ENCODE results near the gene WNT10A.
"Not testable (repeated sequence)": the region's sequence is repeated elsewhere in the genome, so short reads cannot be mapped to it uniquely, and the experiment has no call there.

Gene WNT10A

GRCh38 chr2:218925434-218925833 is 44.8 kb downstream of the WNT10A start:
- Histone ChIP-seq H3K4me1 (ENCODE audit: control insufficient read depth in 1 of 2, insufficient read depth in 2 of 2, low read length in 2 of 2) (no peaks in the 10 kb centered on the region), H4K91ac (ENCODE audit: low read depth, low read length) (no peak overlapping the region), H3K23ac (ENCODE audit: low read length) (no peak overlapping the region), H3K14ac (ENCODE audit: low read length) (no peak overlapping the region), H3K27ac (ENCODE audit: low read depth, low read length) (no peak overlapping the region), H4K8ac (ENCODE audit: low read depth, low read length) (no peak overlapping the region), H2BK12ac (ENCODE audit: low read length) (no peak overlapping the region), H3K9ac (ENCODE audit: low read length) (no peak overlapping the region), H3K27me3 (ENCODE audit: insufficient read depth, low read length) (no peaks in the 10 kb centered on the region), H3K4me3 (ENCODE audit: low read depth, low read length) (no peak overlapping the region), H3K4me2 (ENCODE audit: low read length) (no peak overlapping the region), H2BK5ac (ENCODE audit: low read depth, low read length, poor library complexity) (no peak overlapping the region), H3K79me1 (ENCODE audit: low read length) (no peaks in the 10 kb centered on the region), H3K79me2 (ENCODE audit: control insufficient read depth, insufficient read depth, low read length, poor library complexity) (no peaks in the 10 kb centered on the region), H2AK5ac (ENCODE audit: low read length) (no peak overlapping the region), H4K12ac (ENCODE audit: low read depth, low read length) (no peak overlapping the region), H3K18ac (ENCODE audit: low read length) (no peak overlapping the region), H2AFZ (ENCODE audit: insufficient read depth, low read length, poor library complexity) (no peak overlapping the region), H2BK120ac (ENCODE audit: insufficient read depth, low read length, poor library complexity) (no peak overlapping the region), H3K36me3 (ENCODE audit: control insufficient read depth in 1 of 2, insufficient read depth in 2 of 2, low read length in 2 of 2) (no peaks in the 10 kb centered on the region), H3K9me3 (ENCODE audit: insufficient read depth, low read depth, low read length) (peaks cover 13% of the 10 kb centered on the region), H3K4ac (ENCODE audit: low read depth, low read length) (no peak overlapping the region)
- DNase-seq = no peak
- no CpG with 5 or more reads among the region's 2 CpGs for WGBS (ENCODE audit: extremely low coverage, insufficient coverage, insufficient read length)

- Histone ChIP-seq H3K36me3 (ENCODE audit: control insufficient read depth in 1 of 2, insufficient read depth in 2 of 2, low read length in 2 of 2) (no peaks in the 10 kb centered on the region), H2BK12ac (ENCODE audit: low read length) (no peak overlapping the region), H4K8ac (ENCODE audit: low read depth, low read length) (no peak overlapping the region), H3K14ac (ENCODE audit: low read length) (no peak overlapping the region), H3K27ac (ENCODE audit: low read depth, low read length) (no peak overlapping the region), H2AK5ac (ENCODE audit: low read length) (no peak overlapping the region), H3K23ac (ENCODE audit: low read length) (no peak overlapping the region), H3K9ac (ENCODE audit: low read length) (no peak overlapping the region), H3K4me1 (ENCODE audit: control insufficient read depth in 1 of 2, insufficient read depth in 2 of 2, low read length in 2 of 2) (no peaks in the 10 kb centered on the region), H3K79me2 (ENCODE audit: control insufficient read depth, insufficient read depth, low read length, poor library complexity) (no peaks in the 10 kb centered on the region), H2BK5ac (ENCODE audit: low read depth, low read length, poor library complexity) (no peak overlapping the region), H3K4ac (ENCODE audit: low read depth, low read length) (no peak overlapping the region), H2AFZ (ENCODE audit: insufficient read depth, low read length, poor library complexity) (no peak overlapping the region), H3K4me3 (ENCODE audit: low read depth, low read length) (no peak overlapping the region), H4K91ac (ENCODE audit: low read depth, low read length) (no peak overlapping the region), H3K18ac (ENCODE audit: low read length) (no peak overlapping the region), H3K79me1 (ENCODE audit: low read length) (no peaks in the 10 kb centered on the region), H3K27me3 (ENCODE audit: insufficient read depth, low read length) (no peaks in the 10 kb centered on the region), H3K4me2 (ENCODE audit: low read length) (no peak overlapping the region), H2BK120ac (ENCODE audit: insufficient read depth, low read length, poor library complexity) (no peak overlapping the region), H4K12ac (ENCODE audit: low read depth, low read length) (no peak overlapping the region), H3K9me3 (ENCODE audit: insufficient read depth, low read depth, low read length) (peaks cover 14% of the 10 kb centered on the region)
- DNase-seq = no peak
- WGBS (ENCODE audit: extremely low coverage, insufficient coverage, insufficient read length) = no CpG with 5 or more reads among the region's 2 CpGs
These were observed 46.8 kb downstream of the WNT10A start for GRCh38 chr2:218927422-218927821.

GRCh38 chr2:218927876-218928275 is 47.2 kb downstream of the WNT10A start:
- Histone ChIP-seq H4K12ac (ENCODE audit: low read depth, low read length) (no peak overlapping the region), H3K4me1 (ENCODE audit: control insufficient read depth in 1 of 2, insufficient read depth in 2 of 2, low read length in 2 of 2) (no peaks in the 10 kb centered on the region)

GRCh38 chr2:218930488-218930887 is 49.8 kb downstream of the WNT10A start:
- H3K4me1 ChIP-seq (ENCODE audit: control insufficient read depth in 1 of 2, insufficient read depth in 2 of 2, low read length in 2 of 2); H4K12ac ChIP-seq (ENCODE audit: low read depth, low read length); H3K9me3 ChIP-seq (ENCODE audit: insufficient read depth, low read depth, low read length); H3K4ac ChIP-seq (ENCODE audit: low read depth, low read length); H2BK12ac ChIP-seq (ENCODE audit: low read length); H3K9ac ChIP-seq (ENCODE audit: low read length); H3K79me1 ChIP-seq (ENCODE audit: low read length); H2BK5ac ChIP-seq (ENCODE audit: low read depth, low read length, poor library complexity); H2AK5ac ChIP-seq (ENCODE audit: low read length); H3K27me3 ChIP-seq (ENCODE audit: insufficient read depth, low read length); H2AFZ ChIP-seq (ENCODE audit: insufficient read depth, low read length, poor library complexity); H3K4me3 ChIP-seq (ENCODE audit: low read depth, low read length); H2BK120ac ChIP-seq (ENCODE audit: insufficient read depth, low read length, poor library complexity); H4K91ac ChIP-seq (ENCODE audit: low read depth, low read length); H3K36me3 ChIP-seq (ENCODE audit: control insufficient read depth in 1 of 2, insufficient read depth in 2 of 2, low read length in 2 of 2); H3K79me2 ChIP-seq (ENCODE audit: control insufficient read depth, insufficient read depth, low read length, poor library complexity); H3K23ac ChIP-seq (ENCODE audit: low read length); H3K14ac ChIP-seq (ENCODE audit: low read length); H3K27ac ChIP-seq (ENCODE audit: low read depth, low read length); H4K8ac ChIP-seq (ENCODE audit: low read depth, low read length); DNase-seq; H3K4me2 ChIP-seq (ENCODE audit: low read length); H3K18ac ChIP-seq (ENCODE audit: low read length): not testable (repeated sequence)
- WGBS (ENCODE audit: extremely low coverage, insufficient coverage, insufficient read length) = no CpG with 5 or more reads among the region's 10 CpGs

More at GRCh38 chr2:218927876-218928275, 47.2 kb downstream of the WNT10A start:
- no peak overlapping the region for H3K4me2 ChIP-seq (ENCODE audit: low read length)
- no peak overlapping the region for H2BK120ac ChIP-seq (ENCODE audit: insufficient read depth, low read length, poor library complexity)
- H3K4me3 ChIP-seq (ENCODE audit: low read depth, low read length) = no peak overlapping the region
- H3K23ac ChIP-seq (ENCODE audit: low read length) = no peak overlapping the region
- no peak overlapping the region for H2BK5ac ChIP-seq (ENCODE audit: low read depth, low read length, poor library complexity)
- H3K9ac ChIP-seq (ENCODE audit: low read length) = no peak overlapping the region
- peaks cover 12% of the 10 kb centered on the region for H3K9me3 ChIP-seq (ENCODE audit: insufficient read depth, low read depth, low read length)
- H3K18ac ChIP-seq (ENCODE audit: low read length) = no peak overlapping the region
- no peak overlapping the region for H3K4ac ChIP-seq (ENCODE audit: low read depth, low read length)
- no peaks in the 10 kb centered on the region for H3K27me3 ChIP-seq (ENCODE audit: insufficient read depth, low read length)
- no peak overlapping the region for H2AFZ ChIP-seq (ENCODE audit: insufficient read depth, low read length, poor library complexity)
- H2BK12ac ChIP-seq (ENCODE audit: low read length) = no peak overlapping the region
- DNase-seq = no peak
- H3K27ac ChIP-seq (ENCODE audit: low read depth, low read length) = no peak overlapping the region
- no peaks in the 10 kb centered on the region for H3K79me1 ChIP-seq (ENCODE audit: low read length)
- no peak overlapping the region for H4K91ac ChIP-seq (ENCODE audit: low read depth, low read length)
- no peaks in the 10 kb centered on the region for H3K79me2 ChIP-seq (ENCODE audit: control insufficient read depth, insufficient read depth, low read length, poor library complexity)
- no peaks in the 10 kb centered on the region for H3K36me3 ChIP-seq (ENCODE audit: control insufficient read depth in 1 of 2, insufficient read depth in 2 of 2, low read length in 2 of 2)
- no CpG with 5 or more reads among the region's 4 CpGs for WGBS (ENCODE audit: extremely low coverage, insufficient coverage, insufficient read length)
- H4K8ac ChIP-seq (ENCODE audit: low read depth, low read length) = no peak overlapping the region
- no peak overlapping the region for H2AK5ac ChIP-seq (ENCODE audit: low read length)
- no peak overlapping the region for H3K14ac ChIP-seq (ENCODE audit: low read length)

Measured in trophoblast cell (in vitro differentiated cells and primary cell).